H1 (cell line): Measurements from ENCODE around the gene CDYL.

Experiments used
- CBX8 ChIP-seq: fragments of 300-800, 300-1000 bp; sonication (generic); IDR thresholded peaks from 2 replicates; pipeline ENCODE4 v1.7.1; 2016; ENCODE audit warnings: low read depth, low read length, borderline replicate concordance
- GABPA ChIP-seq: IDR thresholded peaks from 2 replicates; pipeline ENCODE4 v1.6.1; 2011; ENCODE audit warnings: mild to moderate bottlenecking, low read length, moderate library complexity, borderline replicate concordance; ENCODE audit not compliant: insufficient read depth
- POLR2AphosphoS5 ChIP-seq: IDR thresholded peaks from 2 replicates; pipeline ENCODE4 v1.6.1; 2011; ENCODE audit warnings: low read depth, low read length
- TBP ChIP-seq: IDR thresholded peaks from 2 replicates; pipeline ENCODE4 v1.6.1; 2011; ENCODE audit warnings: low read depth, low read length, improper control_type of control experiment
- USF2 ChIP-seq: IDR thresholded peaks from 2 replicates; pipeline ENCODE4 v1.6.1; 2011; ENCODE audit warnings: low read length, improper control_type of control experiment
- TF ChIP-seq, protein P1 (sequence below), 3 experiments: IDR thresholded peaks; 1 replicate in 2 of 3; 2 replicates in 1 of 3; pipeline versions ENCODE4 v1.5.1 to v1.6.1; 2011; ENCODE audit warnings: low read length in 3 of 3, mild to moderate bottlenecking in 3 of 3, inconsistent platforms in 2 of 3, low read depth in 1 of 3, moderate library complexity in 1 of 3; ENCODE audit not compliant: insufficient read depth in 1 of 3; ENCODE audit errors: control extremely low read depth in 1 of 3

DNA sequence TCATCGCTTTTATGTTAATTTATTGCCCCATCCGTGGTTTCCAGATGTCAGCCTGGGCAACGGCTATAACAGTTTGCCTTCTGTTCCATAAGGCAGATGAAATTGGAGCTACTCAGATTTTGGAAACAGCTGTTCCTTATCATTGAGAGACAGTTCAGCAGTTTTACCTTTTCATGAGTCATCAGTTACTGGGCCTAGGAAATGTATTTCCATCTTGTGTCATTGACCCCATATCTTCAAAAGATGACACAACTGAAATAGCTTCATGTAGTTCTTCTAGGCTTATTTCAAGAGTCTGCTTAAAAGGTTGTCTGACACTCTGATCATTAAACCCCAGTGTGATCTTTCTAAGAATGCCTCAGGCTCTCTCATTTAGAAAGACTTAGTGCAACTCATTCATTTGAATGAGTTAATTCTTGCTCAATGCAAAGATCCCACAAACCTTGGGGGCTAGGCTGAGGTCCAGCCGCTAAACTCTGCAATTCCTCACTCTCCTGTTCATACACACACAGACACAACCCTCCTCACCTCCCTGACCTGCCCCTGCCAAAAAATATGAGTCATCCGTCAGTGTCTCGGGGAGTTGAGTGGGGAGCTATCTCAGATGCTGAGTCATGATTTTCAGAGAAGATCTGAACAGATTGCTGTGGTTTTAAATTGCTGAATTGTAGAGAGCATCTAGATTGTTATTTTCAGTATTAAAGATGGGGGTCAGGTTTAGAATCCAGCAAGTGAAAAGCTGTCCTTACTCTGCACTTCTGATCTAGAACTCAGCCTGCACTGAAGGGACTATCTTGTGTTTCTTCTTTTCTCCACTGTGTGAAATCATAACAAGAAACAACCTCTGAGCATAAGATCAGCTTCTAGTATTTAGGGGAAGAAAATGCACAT, 165.8 kb downstream of the CDYL start:
- TF ChIP-seq POLR2AphosphoS5 = no peak
- TF ChIP-seq, protein P1, sequence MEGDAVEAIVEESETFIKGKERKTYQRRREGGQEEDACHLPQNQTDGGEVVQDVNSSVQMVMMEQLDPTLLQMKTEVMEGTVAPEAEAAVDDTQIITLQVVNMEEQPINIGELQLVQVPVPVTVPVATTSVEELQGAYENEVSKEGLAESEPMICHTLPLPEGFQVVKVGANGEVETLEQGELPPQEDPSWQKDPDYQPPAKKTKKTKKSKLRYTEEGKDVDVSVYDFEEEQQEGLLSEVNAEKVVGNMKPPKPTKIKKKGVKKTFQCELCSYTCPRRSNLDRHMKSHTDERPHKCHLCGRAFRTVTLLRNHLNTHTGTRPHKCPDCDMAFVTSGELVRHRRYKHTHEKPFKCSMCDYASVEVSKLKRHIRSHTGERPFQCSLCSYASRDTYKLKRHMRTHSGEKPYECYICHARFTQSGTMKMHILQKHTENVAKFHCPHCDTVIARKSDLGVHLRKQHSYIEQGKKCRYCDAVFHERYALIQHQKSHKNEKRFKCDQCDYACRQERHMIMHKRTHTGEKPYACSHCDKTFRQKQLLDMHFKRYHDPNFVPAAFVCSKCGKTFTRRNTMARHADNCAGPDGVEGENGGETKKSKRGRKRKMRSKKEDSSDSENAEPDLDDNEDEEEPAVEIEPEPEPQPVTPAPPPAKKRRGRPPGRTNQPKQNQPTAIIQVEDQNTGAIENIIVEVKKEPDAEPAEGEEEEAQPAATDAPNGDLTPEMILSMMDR (IDR thresholded peaks at IDR 0.05; ENCODE audit: control extremely low read depth in 1 of 3, insufficient read depth in 1 of 3, low read depth in 1 of 3, low read length in 3 of 3) = no peak
- no peak for TF ChIP-seq USF2
- no peak for TF ChIP-seq TBP
- TF ChIP-seq CBX8 = no peak
- TF ChIP-seq GABPA = no peak
